GM12878 (cell line): Measurements from ENCODE around the gene ASCC3. TPM values are rescaled to one million over a fixed set of nuclear protein-coding genes. Genes with fewer than 3 reads are reported as not detected.

Experiments
- ATAC-seq: fragments of 200-7000 bp; cut with Tn5 transposase; 3 replicates; pipeline ENCODE4 v1.9.1; 2020; ENCODE audit warnings: mild to moderate bottlenecking, moderate library complexity
- BruUV-seq: library from RNA; stranded (reverse); fragments of 400-500 nt; replicated peaks from 2 replicates; lab custom pipeline; 2021; lab: Mats Ljungman, UMichigan
- CTCF ChIA-PET: fragments of 300-600 bp; sonication (Branson Sonifier 250); formaldehyde crosslinking; extraction: SDS; loops from one replicate; lab custom pipeline; 2021; ENCODE audit warnings: inconsistent platforms; lab: Yijun Ruan, JAX
- POLR2A ChIA-PET: fragments of 350-600 bp; formaldehyde crosslinking; extraction: SDS; loops from one replicate; lab custom pipeline; 2021; ENCODE audit warnings: inconsistent platforms; lab: Charles Lee
- RAD21 ChIA-PET: fragments of 300-600 bp; sonication (Branson Sonifier 250); formaldehyde crosslinking; loops from one replicate; lab custom pipeline; 2023; ENCODE audit warnings: antibody characterized with exemption; ENCODE audit not compliant: unreplicated experiment; lab: Charles Lee
- SMC1A ChIA-PET: fragments of 300-600 bp; sonication (Branson Sonifier 250); formaldehyde crosslinking; loops from one replicate; lab custom pipeline; 2023; ENCODE audit not compliant: unreplicated experiment, uncharacterized antibody; lab: Charles Lee
- DNase-seq: peaks from one replicate; pipeline ENCODE4 v3.0.0-alpha.2; 2011; ENCODE audit warnings: low read depth, low spot score
- FAIRE-seq: peaks from 3 replicates; lab custom pipeline; 2011; peaks lifted over from hg19 to GRCh38; lab: Jason Lieb, UNC
- H2AFZ ChIP-seq: 2 replicates; pipeline ENCODE4 v1.6.0; 2011; ENCODE audit warnings: low read depth, low read length, control low read depth; ENCODE audit not compliant: control insufficient read depth
- H3K27ac ChIP-seq: 2 replicates; pipeline ENCODE4 v1.5.1; 2011; ENCODE audit warnings: control low read depth; ENCODE audit not compliant: control insufficient read depth, insufficient read depth
- H3K27me3 ChIP-seq, 2 experiments: replicated peaks in 1 of 2; 2 replicates each; pipeline versions ENCODE4 v1.6.0 to v1.6.1; 2011; ENCODE audit warnings: low read length in 1 of 2; ENCODE audit not compliant: control insufficient read depth in 2 of 2, insufficient read depth in 2 of 2
- H3K36me3 ChIP-seq, 2 experiments: 2 replicates each; pipeline ENCODE4 v1.5.1; 2011; ENCODE audit warnings: low read length in 1 of 2; ENCODE audit not compliant: control insufficient read depth in 2 of 2, insufficient read depth in 2 of 2
- H3K4me1 ChIP-seq: 2 replicates; pipeline ENCODE4 v1.6.1; 2011; ENCODE audit warnings: mild to moderate bottlenecking, low read length, moderate library complexity, mixed read lengths; ENCODE audit not compliant: control insufficient read depth, insufficient read depth
- H3K4me2 ChIP-seq: 2 replicates; pipeline ENCODE4 v1.6.0; 2011; ENCODE audit warnings: control low read depth; ENCODE audit not compliant: control insufficient read depth, insufficient read depth
- H3K4me3 ChIP-seq: fragments of 200-600 bp; sonication (generic); 2 replicates; pipeline ENCODE4 v1.5.1; 2016
- H3K79me2 ChIP-seq: 2 replicates; pipeline ENCODE4 v1.6.0; 2011; ENCODE audit warnings: low read length; ENCODE audit not compliant: control insufficient read depth, insufficient read depth
- H3K9ac ChIP-seq: 2 replicates; pipeline ENCODE4 v1.8.0; 2011; ENCODE audit warnings: low read length, control low read depth, mixed read lengths; ENCODE audit not compliant: control insufficient read depth, insufficient read depth
- H3K9me3 ChIP-seq: replicated peaks from 3 replicates; pipeline ENCODE4 v1.5.1; 2011; ENCODE audit warnings: mild to moderate bottlenecking, low read length; ENCODE audit not compliant: control insufficient read depth, insufficient read depth
- H4K20me1 ChIP-seq: 2 replicates; pipeline ENCODE4 v1.6.0; 2011; ENCODE audit not compliant: control insufficient read depth, insufficient read depth
- EP300 ChIP-seq, 2 experiments: fragments of 150-350 bp in 1 of 2; IDR thresholded peaks; 2 replicates each; pipeline ENCODE4 v1.6.1; 2011 to 2012; ENCODE audit warnings: low read depth in 2 of 2, low read length in 2 of 2, borderline replicate concordance in 1 of 2, improper control_type of control experiment in 1 of 2, inconsistent platforms in 1 of 2; ENCODE audit not compliant: control insufficient read depth in 1 of 2
- TCF7 ChIP-seq: IDR thresholded peaks from 2 replicates; pipeline ENCODE4 v1.6.1; 2014; ENCODE audit warnings: antibody characterized with exemption, borderline replicate concordance
- WGBS: methylation state at CpG from one replicate; pipeline ENCODE4 v1.1.6; 2016; ENCODE audit warnings: low lambda C conversion rate; ENCODE audit not compliant: insufficient replicate concordance, insufficient coverage; ENCODE audit errors: missing lambda C conversion rate; 5-methylcytosine and 5-hydroxymethylcytosine counted together
- in situ Hi-C: fragments of 300-500 bp; cut with MboI; formaldehyde crosslinking; loops from 9 replicates; pipeline ENCODE4 v1.14.3; 2018; ENCODE audit warnings: mixed read lengths
- intact Hi-C: fragments of 100-400 bp; cut with micrococcal nuclease; formaldehyde crosslinking; loops from one replicate; pipeline ENCODE4 v1.14.2; 2022; ENCODE audit not compliant: unreplicated experiment
- polyA plus RNA-seq, 11 experiments: library from polyadenylated mRNA; depleted of rRNA in 4 of 11; unstranded in 6 of 11; stranded (reverse) in 5 of 11; fragments of >200 nt; fragmentation: Nextera tagmentation in 4 of 11; fragmentation: Illumina TruSeq in 1 of 11; extraction: Ambion mirVana in 4 of 11; extraction: Trizol in 1 of 11; gene quantifications; 1 replicate in 1 of 11; 2 replicates in 10 of 11; pipeline versions ENCODE4 v1.2.1 to v1.2.3, GENCODE V29; 2011 to 2016; ENCODE audit warnings: inconsistent platforms in 2 of 11, missing spikeins in 2 of 11, low read depth in 1 of 11
- total RNA-seq, 4 experiments: library from RNA; depleted of rRNA in 3 of 4; stranded (reverse); fragments of >200 nt in 3 of 4; fragmentation: Illumina TruSeq in 1 of 4; extraction: Trizol in 1 of 4; gene quantifications; 2 replicates each; pipeline versions ENCODE4 v1.2.1 to v1.2.3, GENCODE V29; 2013 to 2021
- TF ChIP-seq, protein P1 (sequence below): IDR thresholded peaks from 2 replicates; pipeline ENCODE4 v1.6.1; 2012; ENCODE audit warnings: low read depth, low read length, improper control_type of control experiment
- TF ChIP-seq, protein P2 (sequence below): IDR thresholded peaks from 2 replicates; pipeline ENCODE4 v1.6.1; 2011; ENCODE audit warnings: low read depth, low read length, improper control_type of control experiment, borderline replicate concordance

Gene ASCC3
- total and polyA plus RNA-seq, 10 of the 15 experiments (the other 5 are each of a cell fraction or from before 2014, with no cell fraction given): 19.9 to 76.2 (median 55.9) TPM

DNA sequence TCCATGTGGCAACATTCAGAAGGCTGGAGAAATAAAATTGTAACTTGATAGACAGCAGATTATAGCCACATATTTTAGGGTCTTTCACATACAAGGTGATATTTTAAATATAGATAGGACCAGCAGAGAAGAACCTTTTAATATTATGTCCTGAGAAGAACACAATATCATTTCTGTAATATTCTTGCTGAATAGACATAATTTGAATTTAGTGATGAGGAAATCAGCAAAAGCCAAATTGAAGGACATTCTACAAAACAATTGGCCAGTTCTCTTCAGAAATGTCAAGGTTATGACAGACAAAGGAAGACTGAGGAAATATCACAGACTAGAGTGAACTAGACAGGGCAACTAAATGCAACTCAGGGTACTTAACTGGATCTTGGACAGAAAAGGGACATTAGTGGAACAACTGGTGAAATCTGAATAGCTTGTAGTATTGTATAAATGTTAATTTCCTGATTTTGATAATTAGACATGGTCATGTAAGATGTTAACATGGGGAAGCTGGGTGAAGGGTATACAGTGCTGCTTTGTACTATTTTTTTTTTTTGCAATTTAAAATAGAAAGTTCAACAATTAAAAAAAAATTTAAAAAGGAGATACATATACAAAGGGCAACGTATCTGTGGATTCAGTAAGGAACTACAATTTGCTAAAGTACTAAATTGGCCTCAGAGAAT lies 281.9 kb downstream of the ASCC3 start:
- Histone ChIP-seq H4K20me1 (no peaks in the 10 kb centered on the region), H3K9ac (no peak overlapping the region), H3K27me3 (no peaks in the 10 kb centered on the region), H3K4me3 (no peak overlapping the region), H3K36me3 (peaks cover 0 to 7% of the 10 kb centered on the region in 2 experiments; a peak in 1 of 4 replicates), H3K4me2 (no peak overlapping the region), H3K79me2 (no peaks in the 10 kb centered on the region), H3K9me3 (no peaks in the 10 kb centered on the region), H3K27ac (no peak overlapping the region), H3K4me1 (no peaks in the 10 kb centered on the region), H2AFZ (no peak overlapping the region)
- ChIA-PET POLR2A (no interaction called here), RAD21 (no interaction called here), SMC1A (interaction anchor here (0.9 to 1.2 kb wide), 2 partner anchors 11 to 50 kb away, joined by 3 to 4 read pairs; no protein-coding TSS in a partner anchor), CTCF (interaction anchor here (0.6 to 0.9 kb wide), 2 partner anchors 58 to 65 kb away, joined by 3 to 4 read pairs; no protein-coding TSS in a partner anchor)
- 100% methylated on average over 1 of the region's 1 CpG for whole genome bisulfite sequencing
- no TSS peak for BruUV-seq
- FAIRE-seq: no peak
- TF ChIP-seq, protein P1, sequence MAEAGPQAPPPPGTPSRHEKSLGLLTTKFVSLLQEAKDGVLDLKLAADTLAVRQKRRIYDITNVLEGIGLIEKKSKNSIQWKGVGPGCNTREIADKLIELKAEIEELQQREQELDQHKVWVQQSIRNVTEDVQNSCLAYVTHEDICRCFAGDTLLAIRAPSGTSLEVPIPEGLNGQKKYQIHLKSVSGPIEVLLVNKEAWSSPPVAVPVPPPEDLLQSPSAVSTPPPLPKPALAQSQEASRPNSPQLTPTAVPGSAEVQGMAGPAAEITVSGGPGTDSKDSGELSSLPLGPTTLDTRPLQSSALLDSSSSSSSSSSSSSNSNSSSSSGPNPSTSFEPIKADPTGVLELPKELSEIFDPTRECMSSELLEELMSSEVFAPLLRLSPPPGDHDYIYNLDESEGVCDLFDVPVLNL: no peak
- TF ChIP-seq TCF7 (no peak), EP300 (IDR thresholded peaks at IDR 0.05; ENCODE audit: borderline replicate concordance in 1 of 2, control insufficient read depth in 1 of 2, low read depth in 2 of 2, low read length in 2 of 2) (no peak)
- TF ChIP-seq, protein P2, sequence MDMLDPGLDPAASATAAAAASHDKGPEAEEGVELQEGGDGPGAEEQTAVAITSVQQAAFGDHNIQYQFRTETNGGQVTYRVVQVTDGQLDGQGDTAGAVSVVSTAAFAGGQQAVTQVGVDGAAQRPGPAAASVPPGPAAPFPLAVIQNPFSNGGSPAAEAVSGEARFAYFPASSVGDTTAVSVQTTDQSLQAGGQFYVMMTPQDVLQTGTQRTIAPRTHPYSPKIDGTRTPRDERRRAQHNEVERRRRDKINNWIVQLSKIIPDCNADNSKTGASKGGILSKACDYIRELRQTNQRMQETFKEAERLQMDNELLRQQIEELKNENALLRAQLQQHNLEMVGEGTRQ: no peak
- intact Hi-C loops: no loop called here
- no peak for ATAC-seq
- in situ Hi-C loops: no loop called here
- DNase-seq: no peak
